ENCODE results near the gene NTN1.

Gene NTN1

GRCh38 chr17:9142772-9143494 is 121.6 kb downstream of the NTN1 start:
- no peaks in the 10 kb centered on the region for H4K20me1 ChIP-seq (ENCODE audit: insufficient read depth)
- no peak overlapping the region for H3K4me2 ChIP-seq
- no peak overlapping the region for H3K9ac ChIP-seq
- no peaks in the 10 kb centered on the region for H3K36me3 ChIP-seq (ENCODE audit: insufficient read depth)
- no peaks in the 10 kb centered on the region for H3K27me3 ChIP-seq (ENCODE audit: insufficient read depth, low read depth)
- no peaks in the 10 kb centered on the region for H3K4me1 ChIP-seq (ENCODE audit: low read depth, poor library complexity, severe bottlenecking)
- H3K79me2 ChIP-seq (ENCODE audit: insufficient read depth, low read depth), result no peaks in the 10 kb centered on the region
- no peak for TF ChIP-seq CTCF (conservative IDR thresholded peaks at IDR 0.05; ENCODE audit: low read depth, low read length)
- no peak overlapping the region for H3K27ac ChIP-seq
- H3K4me3 ChIP-seq (IDR thresholded peaks at IDR 0.05; ENCODE audit: insufficient read depth, low read depth, low read length), result no peak overlapping the region
- no peak overlapping the region for H2AFZ ChIP-seq (ENCODE audit: low read depth)

- Histone ChIP-seq H3K9ac (no peak overlapping the region), H3K36me3 (ENCODE audit: insufficient read depth) (no peaks in the 10 kb centered on the region), H2AFZ (ENCODE audit: low read depth) (no peak overlapping the region), H3K79me2 (ENCODE audit: insufficient read depth, low read depth) (no peaks in the 10 kb centered on the region), H3K27me3 (ENCODE audit: insufficient read depth, low read depth) (no peaks in the 10 kb centered on the region), H4K20me1 (ENCODE audit: insufficient read depth) (no peaks in the 10 kb centered on the region), H3K4me2 (no peak overlapping the region), H3K4me3 (IDR thresholded peaks at IDR 0.05; ENCODE audit: insufficient read depth, low read depth, low read length) (no peak overlapping the region), H3K27ac (no peak overlapping the region), H3K4me1 (ENCODE audit: low read depth, poor library complexity, severe bottlenecking) (no peaks in the 10 kb centered on the region)
- no peak for TF ChIP-seq CTCF (conservative IDR thresholded peaks at IDR 0.05; ENCODE audit: low read depth, low read length)
Observed at GRCh38 chr17:9144502-9145249, 123.4 kb downstream of the NTN1 start.

- Histone ChIP-seq H3K4me3 (IDR thresholded peaks at IDR 0.05; ENCODE audit: insufficient read depth, low read depth, low read length) (no peak overlapping the region), H3K4me2 (no peak overlapping the region), H4K20me1 (ENCODE audit: insufficient read depth) (no peaks in the 10 kb centered on the region), H3K79me2 (ENCODE audit: insufficient read depth, low read depth) (no peaks in the 10 kb centered on the region), H2AFZ (ENCODE audit: low read depth) (no peak overlapping the region), H3K27me3 (ENCODE audit: insufficient read depth, low read depth) (no peaks in the 10 kb centered on the region), H3K9ac (no peak overlapping the region), H3K27ac (no peak overlapping the region), H3K36me3 (ENCODE audit: insufficient read depth) (no peaks in the 10 kb centered on the region), H3K4me1 (ENCODE audit: low read depth, poor library complexity, severe bottlenecking) (no peaks in the 10 kb centered on the region)
- no peak for TF ChIP-seq CTCF (conservative IDR thresholded peaks at IDR 0.05; ENCODE audit: low read depth, low read length)
Observed at GRCh38 chr17:9146064-9146463, 124.8 kb downstream of the NTN1 start.

GRCh38 chr17:9148905-9149525 is 127.7 kb downstream of the NTN1 start:
- Histone ChIP-seq H3K36me3 (ENCODE audit: insufficient read depth) (no peaks in the 10 kb centered on the region), H2AFZ (ENCODE audit: low read depth) (no peak overlapping the region), H3K4me2 (no peak overlapping the region), H3K27ac (no peak overlapping the region), H3K27me3 (ENCODE audit: insufficient read depth, low read depth) (no peaks in the 10 kb centered on the region), H3K9ac (no peak overlapping the region), H4K20me1 (ENCODE audit: insufficient read depth) (no peaks in the 10 kb centered on the region), H3K79me2 (ENCODE audit: insufficient read depth, low read depth) (no peaks in the 10 kb centered on the region), H3K4me1 (ENCODE audit: low read depth, poor library complexity, severe bottlenecking) (no peaks in the 10 kb centered on the region), H3K4me3 (IDR thresholded peaks at IDR 0.05; ENCODE audit: insufficient read depth, low read depth, low read length) (no peak overlapping the region)
- no peak for TF ChIP-seq CTCF (conservative IDR thresholded peaks at IDR 0.05; ENCODE audit: low read depth, low read length)

Data from KMS-11 (cell line).